GM12872 (cell line): ENCODE measurements around the gene TAX1BP1.

ENCODE experiments used
- CTCF ChIP-seq: IDR thresholded peaks from 3 replicates; pipeline ENCODE4 v1.5.1; 2011; ENCODE audit warnings: low read depth, mild to moderate bottlenecking, low read length, moderate library complexity; ENCODE audit not compliant: insufficient read depth

The TAX1BP1 gene

GRCh38 chr7:27739909-27740448 is at the start of gene TAX1BP1:
Gene TAX1BP1, plus strand, starts transcription at chr7:27740162. Its CDS starts 8,363 bp downstream, at chr7:27748525.
- no peak for TF ChIP-seq CTCF

- TF ChIP-seq CTCF, result no peak
These were observed 49.3 kb upstream of the TAX1BP1 start for GRCh38 chr7:27690649-27691048.

- TF ChIP-seq CTCF, result no peak
These were observed 46.2 kb upstream of the TAX1BP1 start for GRCh38 chr7:27693794-27694193.

- no peak for TF ChIP-seq CTCF
These were observed 44.9 kb upstream of the TAX1BP1 start for GRCh38 chr7:27695096-27695495.

GRCh38 chr7:27697861-27698430 is 42.0 kb upstream of the TAX1BP1 start:
- no peak for TF ChIP-seq CTCF

- TF ChIP-seq CTCF, result no peak
These were observed 40.2 kb upstream of the TAX1BP1 start for GRCh38 chr7:27699751-27700150.

- no peak for TF ChIP-seq CTCF
These were observed 39.5 kb upstream of the TAX1BP1 start for GRCh38 chr7:27700501-27700900.
